ENCODE data around the gene KLHL30. TPM values are rescaled to one million over a fixed set of nuclear protein-coding genes. Genes with fewer than 3 reads are reported as not detected.

Gene KLHL30
- not detected in 2 replicates for total RNA-seq

GRCh38 chr2:238138331-238139195, at the start of gene KLHL30:
TSS of gene KLHL30 (plus strand) at chr2:238138668. CDS start at chr2:238140755, 2,087 bp downstream.
- intact Hi-C loops (cut with micrococcal nuclease): loop anchor here (1.0 to 5.0 kb wide), 2 partner anchors 170 to 281 kb away; partner anchors contain the start of gene RAMP1
- H3K27ac Mint-ChIP-seq: no peak within 1 kb of the TSS

GRCh38 chr2:238090887-238091286, 47.6 kb upstream of the KLHL30 start:
- intact Hi-C loops (cut with micrococcal nuclease): no loop called here
- Mint-ChIP-seq H3K36me3 (ENCODE audit: low read depth) (peaks cover 32% of the 10 kb centered on the region), H3K27me3 (ENCODE audit: insufficient read depth) (no peaks in the 10 kb centered on the region), H3K4me1 (ENCODE audit: low read depth) (peaks cover 7% of the 10 kb centered on the region), H3K27ac (no peak overlapping the region), H3K9me3 (no peaks in the 10 kb centered on the region), H3K4me3 (no peak overlapping the region)
- DNase-seq (ENCODE audit: low spot score): no peak

More at GRCh38 chr2:238138331-238139195, at the start of gene KLHL30:
- no peak within 1 kb of the TSS for H3K4me3 Mint-ChIP-seq
- H3K27me3 Mint-ChIP-seq (ENCODE audit: insufficient read depth): peaks cover 2% of the 10 kb centered on the region
- peaks cover 6% of the 10 kb centered on the region for H3K4me1 Mint-ChIP-seq (ENCODE audit: low read depth)
- no peaks in the 10 kb centered on the region for H3K36me3 Mint-ChIP-seq (ENCODE audit: low read depth)
- H3K9me3 Mint-ChIP-seq: no peaks in the 10 kb centered on the region
- DNase-seq (ENCODE audit: low spot score): no peak

- Mint-ChIP-seq H3K9me3 (no peaks in the 10 kb centered on the region), H3K4me1 (ENCODE audit: low read depth) (peaks cover 7% of the 10 kb centered on the region), H3K27ac (no peak overlapping the region), H3K36me3 (ENCODE audit: low read depth) (peaks cover 33% of the 10 kb centered on the region), H3K27me3 (ENCODE audit: insufficient read depth) (no peaks in the 10 kb centered on the region), H3K4me3 (no peak overlapping the region)
- no peak for DNase-seq (ENCODE audit: low spot score)
- intact Hi-C loops (cut with micrococcal nuclease): no loop called here
These were observed 46.9 kb upstream of the KLHL30 start for GRCh38 chr2:238091436-238092060.

- intact Hi-C loops (cut with micrococcal nuclease): no loop called here
- H3K36me3 Mint-ChIP-seq (ENCODE audit: low read depth): peaks cover 28% of the 10 kb centered on the region
- H3K27ac Mint-ChIP-seq: no peak overlapping the region
These were observed 45.9 kb upstream of the KLHL30 start for GRCh38 chr2:238092486-238093035.

GRCh38 chr2:238093181-238094140, 45.0 kb upstream of the KLHL30 start:
- no peaks in the 10 kb centered on the region for H3K27me3 Mint-ChIP-seq (ENCODE audit: insufficient read depth)
- no peaks in the 10 kb centered on the region for H3K9me3 Mint-ChIP-seq
- H3K27ac Mint-ChIP-seq: peak overlapping the region; percentile 7
- no peaks in the 10 kb centered on the region for H3K4me1 Mint-ChIP-seq (ENCODE audit: low read depth)
- peaks cover 25% of the 10 kb centered on the region for H3K36me3 Mint-ChIP-seq (ENCODE audit: low read depth)
- no peak overlapping the region for H3K4me3 Mint-ChIP-seq
- intact Hi-C loops (cut with micrococcal nuclease): no loop called here
- DNase-seq (ENCODE audit: low spot score): no peak

More at GRCh38 chr2:238092486-238093035, 45.9 kb upstream of the KLHL30 start:
- no peak overlapping the region for H3K4me3 Mint-ChIP-seq
- DNase-seq (ENCODE audit: low spot score): no peak
- H3K4me1 Mint-ChIP-seq (ENCODE audit: low read depth): no peaks in the 10 kb centered on the region
- no peaks in the 10 kb centered on the region for H3K27me3 Mint-ChIP-seq (ENCODE audit: insufficient read depth)
- H3K9me3 Mint-ChIP-seq: no peaks in the 10 kb centered on the region

GRCh38 chr2:238094438-238095022, 43.9 kb upstream of the KLHL30 start:
- Mint-ChIP-seq H3K27ac (no peak overlapping the region), H3K4me1 (ENCODE audit: low read depth) (no peaks in the 10 kb centered on the region), H3K4me3 (no peak overlapping the region), H3K9me3 (no peaks in the 10 kb centered on the region), H3K27me3 (ENCODE audit: insufficient read depth) (peaks cover 2% of the 10 kb centered on the region), H3K36me3 (ENCODE audit: low read depth) (peaks cover 22% of the 10 kb centered on the region)
- no peak for DNase-seq (ENCODE audit: low spot score)
- intact Hi-C loops (cut with micrococcal nuclease): no loop called here

- intact Hi-C loops (cut with micrococcal nuclease): no loop called here
- no peaks in the 10 kb centered on the region for H3K9me3 Mint-ChIP-seq
- H3K27ac Mint-ChIP-seq: no peak overlapping the region
- H3K4me3 Mint-ChIP-seq: no peak overlapping the region
- no peak for DNase-seq (ENCODE audit: low spot score)
- no peaks in the 10 kb centered on the region for H3K4me1 Mint-ChIP-seq (ENCODE audit: low read depth)
- peaks cover 22% of the 10 kb centered on the region for H3K36me3 Mint-ChIP-seq (ENCODE audit: low read depth)
- peaks cover 2% of the 10 kb centered on the region for H3K27me3 Mint-ChIP-seq (ENCODE audit: insufficient read depth)
These were observed 43.3 kb upstream of the KLHL30 start for GRCh38 chr2:238095143-238095542.

- H3K4me1 Mint-ChIP-seq (ENCODE audit: low read depth): no peaks in the 10 kb centered on the region
- H3K4me3 Mint-ChIP-seq: no peak overlapping the region
- peaks cover 2% of the 10 kb centered on the region for H3K27me3 Mint-ChIP-seq (ENCODE audit: insufficient read depth)
- H3K36me3 Mint-ChIP-seq (ENCODE audit: low read depth): peaks cover 15% of the 10 kb centered on the region
- intact Hi-C loops (cut with micrococcal nuclease): no loop called here
- no peak for DNase-seq (ENCODE audit: low spot score)
- H3K9me3 Mint-ChIP-seq: no peaks in the 10 kb centered on the region
- H3K27ac Mint-ChIP-seq: peak overlapping the region; percentile 67
These were observed 42.0 kb upstream of the KLHL30 start for GRCh38 chr2:238096311-238097011.

- Mint-ChIP-seq H3K27ac (peak overlapping the region; percentile 75), H3K9me3 (no peaks in the 10 kb centered on the region), H3K27me3 (ENCODE audit: insufficient read depth) (peaks cover 2% of the 10 kb centered on the region), H3K4me1 (ENCODE audit: low read depth) (no peaks in the 10 kb centered on the region), H3K4me3 (no peak overlapping the region), H3K36me3 (ENCODE audit: low read depth) (peaks cover 13% of the 10 kb centered on the region)
- no peak for DNase-seq (ENCODE audit: low spot score)
- intact Hi-C loops (cut with micrococcal nuclease): no loop called here
These were observed 41.1 kb upstream of the KLHL30 start for GRCh38 chr2:238097201-238097987.

- Mint-ChIP-seq H3K4me1 (ENCODE audit: low read depth) (no peaks in the 10 kb centered on the region), H3K27ac (peak overlapping the region; percentile 86), H3K27me3 (ENCODE audit: insufficient read depth) (peaks cover 2% of the 10 kb centered on the region), H3K9me3 (no peaks in the 10 kb centered on the region), H3K36me3 (ENCODE audit: low read depth) (peaks cover 13% of the 10 kb centered on the region), H3K4me3 (no peak overlapping the region)
- no peak for DNase-seq (ENCODE audit: low spot score)
- intact Hi-C loops (cut with micrococcal nuclease): no loop called here
These were observed 40.2 kb upstream of the KLHL30 start for GRCh38 chr2:238097988-238098871.
